Activated CD4-positive, alpha-beta T cell treated with anti-CD3 and anti-CD28 coated beads for 36 hours (primary cell): Measurements from ENCODE around the gene CEP72. TPM values are rescaled to one million over a fixed set of nuclear protein-coding genes. Genes with fewer than 3 reads are reported as not detected.
"Not testable (repeated sequence)": the region's sequence is repeated elsewhere in the genome, so short reads cannot be mapped to it uniquely, and the experiment has no call there.

Source experiments
- ATAC-seq: fragments of 200-7000 bp; cut with Tn5 transposase; one replicate; pipeline ENCODE4 v1.10.0; 2021; ENCODE audit warnings: mild to moderate bottlenecking, moderate library complexity
- CTCF ChIA-PET: fragments of 350-600 bp; sonication (Branson Sonifier 250); formaldehyde crosslinking; loops from one replicate; lab custom pipeline; 2021; ENCODE audit warnings: antibody characterized with exemption; lab: Charles Lee
- POLR2A ChIA-PET: fragments of 350-600 bp; sonication (Branson Sonifier 250); formaldehyde crosslinking; loops from one replicate; lab custom pipeline; 2021; ENCODE audit warnings: antibody characterized with exemption, inconsistent platforms; lab: Charles Lee
- DNase-seq: peaks from one replicate; pipeline ENCODE4 v3.0.0-alpha.2; 2020
- H3K27ac Mint-ChIP-seq: one replicate; pipeline ENCODE4 v1.8.0; 2021; ENCODE audit warnings: mixed read lengths
- H3K27me3 Mint-ChIP-seq: one replicate; pipeline ENCODE4 v1.8.0; 2021; ENCODE audit warnings: mixed read lengths
- H3K36me3 Mint-ChIP-seq: one replicate; pipeline ENCODE4 v1.8.0; 2021; ENCODE audit warnings: low read depth, mixed read lengths
- H3K4me1 Mint-ChIP-seq: one replicate; pipeline ENCODE4 v1.8.0; 2021; ENCODE audit warnings: mixed read lengths
- H3K4me3 Mint-ChIP-seq: one replicate; pipeline ENCODE4 v1.8.0; 2021; ENCODE audit warnings: mild to moderate bottlenecking, moderate library complexity, mixed read lengths
- H3K9me3 Mint-ChIP-seq: one replicate; pipeline ENCODE4 v1.8.0; 2021; ENCODE audit warnings: low read depth, mixed read lengths
- intact Hi-C, 2 experiments: fragments of 100-400 bp; cut with DNase I in 1 of 2; cut with micrococcal nuclease in 1 of 2; formaldehyde crosslinking; loops; one replicate each; pipeline versions ENCODE4 v1.14.2 to v1.15.1; 2022 to 2024; cut with DNase I, micrococcal nuclease
- total RNA-seq, 2 experiments: library from RNA; stranded (reverse); gene quantifications; one replicate each; pipeline ENCODE4 v1.2.3, GENCODE V29; 2021

CEP72 gene
- total RNA-seq, 2 experiments from 2014 or later = 23.7 to 26.4 TPM

GRCh38 chr5:581941-582340 is 30.2 kb upstream of the CEP72 start:
- ChIA-PET POLR2A (no interaction called here), CTCF (no interaction called here)
- Mint-ChIP-seq H3K9me3 (peaks cover 11% of the 10 kb centered on the region), H3K4me3 (no peak overlapping the region), H3K36me3 (no peaks in the 10 kb centered on the region), H3K4me1 (no peaks in the 10 kb centered on the region), H3K27ac (no peak overlapping the region), H3K27me3 (peaks cover 26% of the 10 kb centered on the region)
- no peak for ATAC-seq
- DNase-seq = no peak
- intact Hi-C loops = no loop called here

- ATAC-seq, H3K36me3 Mint-ChIP-seq, intact Hi-C loops, H3K4me1 Mint-ChIP-seq, H3K27ac Mint-ChIP-seq, POLR2A ChIA-PET, H3K9me3 Mint-ChIP-seq, DNase-seq, CTCF ChIA-PET, H3K4me3 Mint-ChIP-seq: not testable (repeated sequence)
- peaks cover 26% of the 10 kb centered on the region for H3K27me3 Mint-ChIP-seq
Measured at GRCh38 chr5:582445-582844, 29.7 kb upstream of the CEP72 start.

- no peak for ATAC-seq
- intact Hi-C loops = no loop called here
- Mint-ChIP-seq H3K27ac (no peak overlapping the region), H3K36me3 (no peaks in the 10 kb centered on the region), H3K4me3 (no peak overlapping the region), H3K27me3 (peaks cover 29% of the 10 kb centered on the region), H3K9me3 (peaks cover 2% of the 10 kb centered on the region), H3K4me1 (no peaks in the 10 kb centered on the region)
- ChIA-PET POLR2A (no interaction called here), CTCF (no interaction called here)
- DNase-seq = no peak
Measured at GRCh38 chr5:582936-583635, 29.1 kb upstream of the CEP72 start.

GRCh38 chr5:583645-584044 is 28.5 kb upstream of the CEP72 start:
- Mint-ChIP-seq H3K9me3 (no peaks in the 10 kb centered on the region), H3K27me3 (peaks cover 25% of the 10 kb centered on the region), H3K4me1 (no peaks in the 10 kb centered on the region), H3K36me3 (no peaks in the 10 kb centered on the region), H3K27ac (no peak overlapping the region), H3K4me3 (no peak overlapping the region)
- CTCF ChIA-PET = no interaction called here
- intact Hi-C loops = no loop called here
- ATAC-seq = no peak
- POLR2A ChIA-PET = no interaction called here
- DNase-seq = no peak

- ATAC-seq = no peak
- H3K4me1 Mint-ChIP-seq = no peaks in the 10 kb centered on the region
- H3K36me3 Mint-ChIP-seq = no peaks in the 10 kb centered on the region
- CTCF ChIA-PET = no interaction called here
- no peak for DNase-seq
- intact Hi-C loops = no loop called here
- H3K27me3 Mint-ChIP-seq = peaks cover 22% of the 10 kb centered on the region
- no peak overlapping the region for H3K27ac Mint-ChIP-seq
- no peaks in the 10 kb centered on the region for H3K9me3 Mint-ChIP-seq
- no peak overlapping the region for H3K4me3 Mint-ChIP-seq
- POLR2A ChIA-PET = no interaction called here
Measured at GRCh38 chr5:584216-584615, 27.9 kb upstream of the CEP72 start.

- ATAC-seq = no peak
- Mint-ChIP-seq H3K27me3 (peaks cover 28% of the 10 kb centered on the region), H3K4me3 (no peak overlapping the region), H3K27ac (no peak overlapping the region), H3K9me3 (peaks cover 6% of the 10 kb centered on the region), H3K36me3 (no peaks in the 10 kb centered on the region), H3K4me1 (no peaks in the 10 kb centered on the region)
- ChIA-PET POLR2A (no interaction called here), CTCF (no interaction called here)
- no peak for DNase-seq
- intact Hi-C loops = no loop called here
Measured at GRCh38 chr5:584846-585245, 27.3 kb upstream of the CEP72 start.

- CTCF ChIA-PET = no interaction called here
- H3K4me3 Mint-ChIP-seq = no peak overlapping the region
Measured at GRCh38 chr5:585556-585955, 26.6 kb upstream of the CEP72 start.

GRCh38 chr5:585962-586628 is 26.0 kb upstream of the CEP72 start:
- intact Hi-C loops = no loop called here
- DNase-seq (no peak), ATAC-seq (no peak)
- Mint-ChIP-seq H3K4me3 (no peak overlapping the region), H3K4me1 (no peaks in the 10 kb centered on the region), H3K36me3 (no peaks in the 10 kb centered on the region), H3K9me3 (peaks cover 7% of the 10 kb centered on the region), H3K27me3 (peaks cover 25% of the 10 kb centered on the region), H3K27ac (no peak overlapping the region)
- POLR2A ChIA-PET = no interaction called here
- CTCF ChIA-PET = interaction anchor here (0.8 kb wide), 1 partner anchor 54 kb away, joined by 3 read pairs; no protein-coding TSS in a partner anchor

More at GRCh38 chr5:585556-585955, 26.6 kb upstream of the CEP72 start:
- H3K9me3 Mint-ChIP-seq = peaks cover 7% of the 10 kb centered on the region
- H3K4me1 Mint-ChIP-seq = no peaks in the 10 kb centered on the region
- H3K27me3 Mint-ChIP-seq = peaks cover 23% of the 10 kb centered on the region
- POLR2A ChIA-PET = no interaction called here
- no peak overlapping the region for H3K27ac Mint-ChIP-seq
- DNase-seq (no peak), ATAC-seq (no peak)
- no peaks in the 10 kb centered on the region for H3K36me3 Mint-ChIP-seq
- intact Hi-C loops = no loop called here

- DNase-seq (no peak), ATAC-seq (no peak)
- Mint-ChIP-seq H3K9me3 (peaks cover 7% of the 10 kb centered on the region), H3K4me1 (no peaks in the 10 kb centered on the region), H3K27me3 (peaks cover 25% of the 10 kb centered on the region), H3K36me3 (no peaks in the 10 kb centered on the region), H3K4me3 (no peak overlapping the region), H3K27ac (no peak overlapping the region)
- ChIA-PET POLR2A (interaction anchor here (0.6 kb wide), 1 partner anchor 15 kb away, joined by 3 read pairs; no protein-coding TSS in a partner anchor), CTCF (interaction anchor here (0.8 kb wide), 1 partner anchor 55 kb away, joined by 3 read pairs; no protein-coding TSS in a partner anchor)
- intact Hi-C loops = no loop called here
Measured at GRCh38 chr5:586751-587285, 25.3 kb upstream of the CEP72 start.

- Mint-ChIP-seq H3K36me3 (no peaks in the 10 kb centered on the region), H3K9me3 (peaks cover 7% of the 10 kb centered on the region), H3K4me3 (no peak overlapping the region), H3K27me3 (peaks cover 21% of the 10 kb centered on the region), H3K27ac (no peak overlapping the region), H3K4me1 (no peaks in the 10 kb centered on the region)
- intact Hi-C loops = no loop called here
- DNase-seq = no peak
- POLR2A ChIA-PET = interaction anchor here (0.6 kb wide), 1 partner anchor 15 kb away, joined by 3 read pairs; no protein-coding TSS in a partner anchor
- CTCF ChIA-PET = no interaction called here
- no peak for ATAC-seq
Measured at GRCh38 chr5:587403-587802, 24.7 kb upstream of the CEP72 start.

- no peaks in the 10 kb centered on the region for H3K36me3 Mint-ChIP-seq
- peaks cover 23% of the 10 kb centered on the region for H3K27me3 Mint-ChIP-seq
- H3K27ac Mint-ChIP-seq = no peak overlapping the region
- DNase-seq (no peak), ATAC-seq (no peak)
- peaks cover 7% of the 10 kb centered on the region for H3K9me3 Mint-ChIP-seq
- CTCF ChIA-PET = no interaction called here
- POLR2A ChIA-PET = no interaction called here
- intact Hi-C loops = no loop called here
- H3K4me3 Mint-ChIP-seq = no peak overlapping the region
- H3K4me1 Mint-ChIP-seq = no peaks in the 10 kb centered on the region
Measured at GRCh38 chr5:588406-588995, 23.6 kb upstream of the CEP72 start.
